Endothelial cell of umbilical vein (primary cell): ENCODE measurements around the gene RNF10.

Experiments used
- EZH2 ChIP-seq: IDR thresholded peaks from 2 replicates; pipeline ENCODE4 v1.6.1; 2012; ENCODE audit warnings: borderline replicate concordance, low read depth, mild to moderate bottlenecking, moderate library complexity, low read length, inconsistent platforms; ENCODE audit not compliant: severe bottlenecking
- FOS ChIP-seq: IDR thresholded peaks from 2 replicates; pipeline ENCODE4 v1.6.1; 2011; ENCODE audit warnings: mild to moderate bottlenecking, low read length, moderate library complexity, borderline replicate concordance; ENCODE audit not compliant: insufficient read depth
- JUN ChIP-seq: IDR thresholded peaks from 2 replicates; pipeline ENCODE4 v1.6.1; 2011; ENCODE audit warnings: borderline replicate concordance, low read depth; ENCODE audit not compliant: insufficient read length, insufficient read depth
- POLR2A ChIP-seq: IDR thresholded peaks from 2 replicates; pipeline ENCODE4 v1.6.1; 2012; ENCODE audit warnings: low read depth, mild to moderate bottlenecking, control low read depth, low read length
- POLR2AphosphoS5 ChIP-seq: IDR thresholded peaks from 2 replicates; pipeline ENCODE4 v1.6.1; 2012; ENCODE audit warnings: low read depth, mild to moderate bottlenecking, control low read depth, low read length, moderate library complexity; ENCODE audit not compliant: insufficient read depth
- TF ChIP-seq, protein P1 (sequence below), 2 donors: IDR thresholded peaks; 1 replicate in 1 of 2; 2 replicates in 1 of 2; pipeline ENCODE4 v1.5.1; 2011; ENCODE audit warnings: low read length in 2 of 2, mild to moderate bottlenecking in 2 of 2, moderate library complexity in 2 of 2, control low read depth in 1 of 2, inconsistent platforms in 1 of 2, low read depth in 1 of 2; ENCODE audit not compliant: insufficient read depth in 1 of 2; ENCODE audit errors: extremely low read depth in 1 of 2
- TF ChIP-seq, protein P2 (sequence below): IDR thresholded peaks from 2 replicates; pipeline ENCODE4 v1.6.1; 2011; ENCODE audit not compliant: insufficient read depth, insufficient read length

DNA sequence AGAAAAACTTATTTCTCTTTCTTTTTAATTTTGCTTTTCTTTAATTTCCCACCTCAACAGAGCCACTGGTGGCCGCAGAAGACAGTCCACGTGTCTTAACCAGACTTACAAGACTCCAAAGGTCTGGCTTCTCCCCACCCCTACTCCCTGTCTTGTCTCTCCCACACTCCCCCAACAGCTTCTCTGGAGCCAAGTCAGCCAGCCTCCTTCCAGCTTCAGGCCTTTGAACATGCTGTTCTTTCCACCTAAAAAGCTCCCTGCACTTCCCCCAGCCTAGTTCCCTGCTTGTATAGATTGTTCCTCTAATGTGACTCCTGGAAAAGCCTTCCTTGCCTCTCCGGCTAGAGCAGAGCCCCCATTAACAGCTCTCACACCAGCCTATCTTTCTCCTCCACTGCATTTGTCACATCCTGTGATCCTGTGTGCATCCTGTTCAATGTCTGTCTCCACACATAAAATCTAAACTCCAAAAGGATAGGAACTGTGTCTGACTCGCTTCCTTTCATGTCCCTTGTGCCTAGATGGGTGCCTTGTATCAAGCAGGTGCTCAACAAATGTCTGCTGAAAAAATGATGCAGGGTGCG lies 46.0 kb upstream of the RNF10 start:
- TF ChIP-seq POLR2A (no peak), EZH2 (no peak), POLR2AphosphoS5 (no peak), FOS (peak; percentile 39), JUN (peak; percentile 24)
- TF ChIP-seq, protein P1, sequence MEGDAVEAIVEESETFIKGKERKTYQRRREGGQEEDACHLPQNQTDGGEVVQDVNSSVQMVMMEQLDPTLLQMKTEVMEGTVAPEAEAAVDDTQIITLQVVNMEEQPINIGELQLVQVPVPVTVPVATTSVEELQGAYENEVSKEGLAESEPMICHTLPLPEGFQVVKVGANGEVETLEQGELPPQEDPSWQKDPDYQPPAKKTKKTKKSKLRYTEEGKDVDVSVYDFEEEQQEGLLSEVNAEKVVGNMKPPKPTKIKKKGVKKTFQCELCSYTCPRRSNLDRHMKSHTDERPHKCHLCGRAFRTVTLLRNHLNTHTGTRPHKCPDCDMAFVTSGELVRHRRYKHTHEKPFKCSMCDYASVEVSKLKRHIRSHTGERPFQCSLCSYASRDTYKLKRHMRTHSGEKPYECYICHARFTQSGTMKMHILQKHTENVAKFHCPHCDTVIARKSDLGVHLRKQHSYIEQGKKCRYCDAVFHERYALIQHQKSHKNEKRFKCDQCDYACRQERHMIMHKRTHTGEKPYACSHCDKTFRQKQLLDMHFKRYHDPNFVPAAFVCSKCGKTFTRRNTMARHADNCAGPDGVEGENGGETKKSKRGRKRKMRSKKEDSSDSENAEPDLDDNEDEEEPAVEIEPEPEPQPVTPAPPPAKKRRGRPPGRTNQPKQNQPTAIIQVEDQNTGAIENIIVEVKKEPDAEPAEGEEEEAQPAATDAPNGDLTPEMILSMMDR (IDR thresholded peaks at IDR 0.05; ENCODE audit: extremely low read depth in 1 of 2, insufficient read depth in 1 of 2, low read depth in 1 of 2, low read length in 2 of 2): no peak
- TF ChIP-seq, protein P2, sequence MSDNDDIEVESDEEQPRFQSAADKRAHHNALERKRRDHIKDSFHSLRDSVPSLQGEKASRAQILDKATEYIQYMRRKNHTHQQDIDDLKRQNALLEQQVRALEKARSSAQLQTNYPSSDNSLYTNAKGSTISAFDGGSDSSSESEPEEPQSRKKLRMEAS: no peak
